Measurements from ENCODE around the gene TMEM82.

- TF ChIP-seq CTCF (IDR thresholded peaks at IDR 0.05): no peak
- no peak for TF ChIP-seq POLR2A (IDR thresholded peaks at IDR 0.05)
- no peak for TF ChIP-seq EP300 (IDR thresholded peaks at IDR 0.05)
These were observed 22.7 kb upstream of the TMEM82 start for GRCh38 chr1:15719381-15720120.

All from stomach (tissue), 4 donors.